ENCODE results near the gene ARPC1B. TPM values are rescaled to one million over a fixed set of nuclear protein-coding genes. Genes with fewer than 3 reads are reported as not detected.
A peak's percentile ranks its signal among the peaks of the same experiment; 100 is the strongest.

ARPC1B gene
- total and polyA plus RNA-seq, 2 experiments from 2014 or later, result 101 to 132 TPM

DNA sequence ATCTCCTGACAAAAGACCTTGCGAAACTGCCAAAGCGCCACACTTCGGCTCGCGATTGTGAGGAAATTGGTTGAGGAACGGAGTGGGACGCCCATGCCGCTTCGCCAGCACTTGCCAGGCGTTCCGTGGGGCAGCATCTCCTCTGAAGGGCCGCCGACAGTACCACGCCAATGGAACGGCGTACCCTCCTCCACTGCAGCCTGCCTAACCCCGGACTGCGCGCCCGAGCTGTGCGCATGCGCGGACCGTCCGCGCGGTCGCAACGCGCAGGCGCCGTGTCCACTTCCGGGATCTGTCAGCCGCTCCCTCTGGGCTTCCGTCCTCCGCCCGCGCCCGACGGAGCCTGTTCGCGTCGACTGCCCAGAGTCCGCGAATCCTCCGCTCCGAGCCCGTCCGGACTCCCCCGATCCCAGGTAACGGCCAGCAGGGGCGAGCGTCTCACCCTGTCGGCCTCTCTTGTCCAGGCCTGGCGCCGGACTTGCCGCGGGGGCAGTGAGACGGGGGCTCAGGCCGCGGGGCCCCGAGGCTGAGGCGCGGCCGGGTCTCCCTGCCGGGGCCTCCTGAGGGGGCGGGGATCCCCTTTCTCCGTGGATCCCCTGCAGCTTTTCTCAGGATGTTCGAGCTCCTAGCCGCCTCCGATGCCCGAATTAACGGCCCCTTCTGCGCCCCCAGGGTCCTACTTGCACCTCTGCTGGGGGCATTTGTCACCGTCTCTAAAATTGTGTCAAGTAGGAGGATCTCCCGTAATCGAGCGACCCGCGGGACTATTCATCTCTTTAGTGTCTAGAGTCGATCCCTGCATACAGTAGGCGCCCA is 48.7 kb upstream of the ARPC1B start, which contains the start of gene ARPC1A (continued):
- TF ChIP-seq, protein P1, sequence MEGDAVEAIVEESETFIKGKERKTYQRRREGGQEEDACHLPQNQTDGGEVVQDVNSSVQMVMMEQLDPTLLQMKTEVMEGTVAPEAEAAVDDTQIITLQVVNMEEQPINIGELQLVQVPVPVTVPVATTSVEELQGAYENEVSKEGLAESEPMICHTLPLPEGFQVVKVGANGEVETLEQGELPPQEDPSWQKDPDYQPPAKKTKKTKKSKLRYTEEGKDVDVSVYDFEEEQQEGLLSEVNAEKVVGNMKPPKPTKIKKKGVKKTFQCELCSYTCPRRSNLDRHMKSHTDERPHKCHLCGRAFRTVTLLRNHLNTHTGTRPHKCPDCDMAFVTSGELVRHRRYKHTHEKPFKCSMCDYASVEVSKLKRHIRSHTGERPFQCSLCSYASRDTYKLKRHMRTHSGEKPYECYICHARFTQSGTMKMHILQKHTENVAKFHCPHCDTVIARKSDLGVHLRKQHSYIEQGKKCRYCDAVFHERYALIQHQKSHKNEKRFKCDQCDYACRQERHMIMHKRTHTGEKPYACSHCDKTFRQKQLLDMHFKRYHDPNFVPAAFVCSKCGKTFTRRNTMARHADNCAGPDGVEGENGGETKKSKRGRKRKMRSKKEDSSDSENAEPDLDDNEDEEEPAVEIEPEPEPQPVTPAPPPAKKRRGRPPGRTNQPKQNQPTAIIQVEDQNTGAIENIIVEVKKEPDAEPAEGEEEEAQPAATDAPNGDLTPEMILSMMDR (conservative IDR thresholded peaks at IDR 0.05; ENCODE audit: low read depth in 2 of 2), result peak in 1 of 2 experiments; percentile 20; a peak in 1 of 4 replicates
- TF ChIP-seq POLR2AphosphoS5 (IDR thresholded peaks at IDR 0.05; ENCODE audit: low read depth) (peak; percentile 97), NANOG (IDR thresholded peaks at IDR 0.05; ENCODE audit: borderline replicate concordance) (no peak), EZH2phosphoT487 (IDR thresholded peaks at IDR 0.05; ENCODE audit: unreplicated experiment) (no peak), ZNF114 (CRISPR knock-in tag; IDR thresholded peaks at IDR 0.05) (no peak), CREB1 (CRISPR knock-in tag; IDR thresholded peaks at IDR 0.05; ENCODE audit: low read depth) (peak; percentile 75), STAT1 (IDR thresholded peaks at IDR 0.05; ENCODE audit: unreplicated experiment) (no peak)
- TF ChIP-seq, protein P2, sequence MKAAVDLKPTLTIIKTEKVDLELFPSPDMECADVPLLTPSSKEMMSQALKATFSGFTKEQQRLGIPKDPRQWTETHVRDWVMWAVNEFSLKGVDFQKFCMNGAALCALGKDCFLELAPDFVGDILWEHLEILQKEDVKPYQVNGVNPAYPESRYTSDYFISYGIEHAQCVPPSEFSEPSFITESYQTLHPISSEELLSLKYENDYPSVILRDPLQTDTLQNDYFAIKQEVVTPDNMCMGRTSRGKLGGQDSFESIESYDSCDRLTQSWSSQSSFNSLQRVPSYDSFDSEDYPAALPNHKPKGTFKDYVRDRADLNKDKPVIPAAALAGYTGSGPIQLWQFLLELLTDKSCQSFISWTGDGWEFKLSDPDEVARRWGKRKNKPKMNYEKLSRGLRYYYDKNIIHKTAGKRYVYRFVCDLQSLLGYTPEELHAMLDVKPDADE (IDR thresholded peaks at IDR 0.05), result peak; percentile 58

DNA sequence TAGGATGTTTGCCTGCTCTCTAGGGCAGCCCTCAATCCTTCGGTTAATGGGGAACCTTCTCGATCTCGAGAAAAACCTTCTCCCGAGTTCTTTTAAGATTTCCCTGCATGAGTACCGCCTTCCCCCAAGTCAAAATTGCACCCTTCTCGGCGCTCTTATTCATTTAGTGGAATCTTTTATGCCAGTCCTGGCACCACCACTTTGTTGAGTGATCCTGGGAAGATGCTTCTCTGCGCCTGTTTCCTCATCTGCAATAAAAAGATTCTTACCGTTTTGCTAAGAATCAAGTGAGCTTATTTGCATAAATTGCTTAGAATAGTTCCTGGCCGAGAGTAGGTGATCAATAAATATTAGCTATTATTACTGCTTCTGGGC is 48.1 kb upstream of the ARPC1B start:
- H3K36me3 ChIP-seq (ENCODE audit: insufficient read depth), result no peaks in the 10 kb centered on the region
- Mint-ChIP-seq H3K4me3 (peak overlapping the region; percentile 80), H3K27ac (peak overlapping the region; percentile 51; the same call in 1 of the 2 replicates), H3K4me1 (peaks cover 9% of the 10 kb centered on the region), H3K27me3 (ENCODE audit: insufficient read depth, low read depth, poor library complexity) (peaks cover 9% of the 10 kb centered on the region), H3K36me3 (ENCODE audit: low read depth) (no peaks in the 10 kb centered on the region; the same call in 2 of the 3 replicates), H3K9me3 (no peaks in the 10 kb centered on the region)
- peak overlapping the region; percentile 100 for H2AFZ ChIP-seq
- H3K79me2 ChIP-seq (replicated peaks; ENCODE audit: insufficient read depth), result peaks cover 53% of the 10 kb centered on the region
- peak overlapping the region; percentile 78; the same call in 1 of the 2 replicates for H3K27ac ChIP-seq (ENCODE audit: low read depth)
- H3K4me3 ChIP-seq, result peak overlapping the region; percentile 99
- ATAC-seq (no peak), DNase-seq (ENCODE audit: low spot score) (no peak)
- H3K4me2 ChIP-seq, result peak overlapping the region; percentile 97
- H3F3A ChIP-seq (replicated peaks; ENCODE audit: low read depth), result 0 out of 2 replicates have a peak, but pooled peaks cover 5% of the 10 kb centered on the region
- H3K9me2 ChIP-seq (ENCODE audit: insufficient read depth), result no peaks in the 10 kb centered on the region
- peaks cover 10% of the 10 kb centered on the region for H3K4me1 ChIP-seq (ENCODE audit: insufficient read depth)
- H4K20me1 ChIP-seq (replicated peaks; ENCODE audit: insufficient read depth), result peaks cover 22% of the 10 kb centered on the region
- no peaks in the 10 kb centered on the region for H3K27me3 ChIP-seq (ENCODE audit: insufficient read depth)
- TF ChIP-seq, protein P3, sequence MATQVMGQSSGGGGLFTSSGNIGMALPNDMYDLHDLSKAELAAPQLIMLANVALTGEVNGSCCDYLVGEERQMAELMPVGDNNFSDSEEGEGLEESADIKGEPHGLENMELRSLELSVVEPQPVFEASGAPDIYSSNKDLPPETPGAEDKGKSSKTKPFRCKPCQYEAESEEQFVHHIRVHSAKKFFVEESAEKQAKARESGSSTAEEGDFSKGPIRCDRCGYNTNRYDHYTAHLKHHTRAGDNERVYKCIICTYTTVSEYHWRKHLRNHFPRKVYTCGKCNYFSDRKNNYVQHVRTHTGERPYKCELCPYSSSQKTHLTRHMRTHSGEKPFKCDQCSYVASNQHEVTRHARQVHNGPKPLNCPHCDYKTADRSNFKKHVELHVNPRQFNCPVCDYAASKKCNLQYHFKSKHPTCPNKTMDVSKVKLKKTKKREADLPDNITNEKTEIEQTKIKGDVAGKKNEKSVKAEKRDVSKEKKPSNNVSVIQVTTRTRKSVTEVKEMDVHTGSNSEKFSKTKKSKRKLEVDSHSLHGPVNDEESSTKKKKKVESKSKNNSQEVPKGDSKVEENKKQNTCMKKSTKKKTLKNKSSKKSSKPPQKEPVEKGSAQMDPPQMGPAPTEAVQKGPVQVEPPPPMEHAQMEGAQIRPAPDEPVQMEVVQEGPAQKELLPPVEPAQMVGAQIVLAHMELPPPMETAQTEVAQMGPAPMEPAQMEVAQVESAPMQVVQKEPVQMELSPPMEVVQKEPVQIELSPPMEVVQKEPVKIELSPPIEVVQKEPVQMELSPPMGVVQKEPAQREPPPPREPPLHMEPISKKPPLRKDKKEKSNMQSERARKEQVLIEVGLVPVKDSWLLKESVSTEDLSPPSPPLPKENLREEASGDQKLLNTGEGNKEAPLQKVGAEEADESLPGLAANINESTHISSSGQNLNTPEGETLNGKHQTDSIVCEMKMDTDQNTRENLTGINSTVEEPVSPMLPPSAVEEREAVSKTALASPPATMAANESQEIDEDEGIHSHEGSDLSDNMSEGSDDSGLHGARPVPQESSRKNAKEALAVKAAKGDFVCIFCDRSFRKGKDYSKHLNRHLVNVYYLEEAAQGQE (IDR thresholded peaks at IDR 0.05; ENCODE audit: unreplicated experiment), result no peak
- TF ChIP-seq JUNB (IDR thresholded peaks at IDR 0.05; ENCODE audit: unreplicated experiment) (no peak), NANOG (IDR thresholded peaks at IDR 0.05; ENCODE audit: borderline replicate concordance) (no peak), CREB1 (CRISPR knock-in tag; IDR thresholded peaks at IDR 0.05; ENCODE audit: low read depth) (no peak), POLR2AphosphoS5 (IDR thresholded peaks at IDR 0.05; ENCODE audit: low read depth) (no peak), EZH2phosphoT487 (IDR thresholded peaks at IDR 0.05; ENCODE audit: unreplicated experiment) (no peak)
- TF ChIP-seq, protein P2 (IDR thresholded peaks at IDR 0.05), result no peak

Data from GM23338 (cell line).